Renal pelvis (tissue), 4 donors: ENCODE results near the gene CENPU. TPM values are rescaled to one million over a fixed set of nuclear protein-coding genes. Genes with fewer than 3 reads are reported as not detected.
"Not testable (repeated sequence)": the region's sequence is repeated elsewhere in the genome, so short reads cannot be mapped to it uniquely, and the experiment has no call there.

Source experiments
- DNase-seq: peaks from one replicate; pipeline ENCODE4 v3.0.0-alpha.2; 2013
- polyA plus RNA-seq, 3 donors: library from polyadenylated mRNA; unstranded; fragments of 120-200 nt; gene quantifications; one replicate each; pipeline ENCODE4 v1.2.1, GENCODE V29; 2013; ENCODE audit not compliant: insufficient read length in 3 of 3

CENPU gene
- polyA plus RNA-seq, 3 donors = 38.0 to 47.1 (median 43.1) TPM

- DNase-seq = no peak
Measured at GRCh38 chr4:184671101-184671500, 62.8 kb downstream of the CENPU start.

DNA sequence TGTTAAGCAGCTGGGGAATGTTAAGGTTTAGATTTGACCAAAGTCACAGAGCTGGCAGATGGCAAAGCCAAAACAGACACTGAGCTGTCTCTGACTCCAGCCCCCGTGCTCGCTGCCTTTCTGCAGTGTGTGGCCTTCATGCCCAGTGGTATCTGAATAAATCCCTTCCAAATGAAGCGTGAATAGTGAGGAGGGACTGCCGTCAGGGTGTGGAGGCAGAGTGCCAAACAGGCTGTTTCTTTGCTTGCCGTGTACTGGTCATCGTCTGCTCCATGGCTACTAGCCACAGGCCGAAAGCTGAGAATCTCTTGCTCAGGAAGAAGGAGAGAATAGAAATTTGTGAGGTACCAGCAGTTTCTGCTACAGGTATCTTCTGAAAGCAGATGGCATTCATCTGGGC is 64.6 kb downstream of the CENPU start:
- DNase-seq = no peak

DNA sequence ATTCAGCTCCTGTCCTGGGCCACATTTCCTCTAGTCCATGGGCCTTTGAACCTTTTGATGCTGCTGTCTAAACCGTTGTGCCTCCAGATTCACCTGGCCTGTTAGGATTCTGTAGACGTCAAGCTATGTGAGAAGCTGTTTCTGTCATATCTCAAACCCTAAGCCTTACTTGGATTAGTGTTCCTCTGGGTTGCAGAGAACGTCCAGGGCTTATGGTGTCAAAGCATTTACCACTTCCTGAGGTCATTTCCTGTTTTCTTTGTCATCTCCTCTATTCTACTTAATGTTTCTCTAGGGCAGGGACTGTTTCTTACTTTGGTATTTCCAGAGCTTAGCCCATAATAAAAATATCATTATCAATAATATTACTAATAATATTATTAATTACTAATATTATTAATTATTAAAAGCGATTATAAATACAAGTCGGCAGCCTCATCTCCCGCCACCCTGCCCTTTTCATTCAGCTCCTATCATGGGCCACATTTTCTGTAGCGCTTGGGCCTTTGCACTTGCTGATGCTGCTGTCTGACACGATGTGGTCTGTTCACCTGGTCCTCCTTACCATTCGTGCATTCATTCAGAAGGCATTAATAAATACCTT is 65.3 kb downstream of the CENPU start:
- DNase-seq = no peak

- no peak for DNase-seq
Measured at GRCh38 chr4:184668096-184668495, 65.8 kb downstream of the CENPU start.

DNA sequence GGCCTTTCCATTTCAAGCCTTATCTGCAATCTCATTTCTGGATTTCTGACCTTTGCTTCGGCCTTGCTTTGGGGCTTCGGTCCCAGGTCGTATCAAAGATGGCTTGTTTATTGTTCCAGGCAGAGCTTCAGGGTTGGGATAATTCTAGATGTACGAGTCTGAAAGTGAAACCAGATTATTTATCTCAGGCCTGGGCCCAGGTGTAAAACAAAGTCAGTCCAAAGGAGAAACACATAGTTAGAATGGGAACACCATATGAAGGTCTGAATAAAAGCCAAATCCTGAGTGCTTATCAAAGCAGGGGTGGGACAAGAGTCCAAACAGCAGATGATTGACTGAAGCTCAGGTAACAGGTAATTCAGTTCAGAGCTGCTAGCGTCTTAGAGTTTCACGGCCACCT is 67.2 kb downstream of the CENPU start:
- DNase-seq = no peak

- DNase-seq = no peak
Measured at GRCh38 chr4:184664445-184665210, 69.3 kb downstream of the CENPU start.

DNA sequence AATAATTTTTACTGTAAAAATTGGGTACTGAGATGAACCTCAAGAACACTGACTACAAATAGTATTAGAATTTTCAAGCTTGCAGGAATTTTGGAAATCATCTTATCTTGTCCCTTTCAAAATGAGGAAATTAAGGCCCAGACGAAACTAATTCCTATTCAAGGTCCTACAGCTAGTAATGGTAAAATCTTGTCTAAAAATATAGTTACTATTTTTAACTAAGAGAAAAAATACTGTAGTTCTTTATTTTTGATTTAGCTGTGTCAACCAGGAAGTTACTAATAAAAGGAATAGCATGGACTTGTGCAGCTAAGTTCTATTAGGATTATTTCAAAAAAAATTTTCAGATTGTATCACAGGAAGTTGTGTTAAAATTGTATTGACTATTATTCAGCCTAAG is 71.7 kb downstream of the CENPU start:
- DNase-seq = no peak

DNA sequence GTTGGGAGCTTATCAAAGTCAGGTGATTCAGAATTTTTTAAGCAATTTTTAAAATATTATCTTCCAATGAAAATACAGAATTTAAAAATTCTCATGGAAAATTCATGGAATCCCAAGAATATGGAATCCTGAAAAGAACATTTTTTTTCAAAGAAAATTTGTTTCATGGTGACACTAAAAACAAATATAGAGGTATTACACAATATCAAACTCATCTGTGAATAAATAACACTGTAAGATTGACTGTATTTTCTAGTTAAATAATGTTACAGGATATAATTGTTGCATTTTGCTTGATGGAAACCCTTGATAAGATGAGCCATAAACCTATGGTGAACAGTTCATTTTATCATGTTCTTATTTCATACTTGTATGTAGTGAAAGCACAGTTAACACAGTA is 72.9 kb downstream of the CENPU start:
- DNase-seq = no peak

DNA sequence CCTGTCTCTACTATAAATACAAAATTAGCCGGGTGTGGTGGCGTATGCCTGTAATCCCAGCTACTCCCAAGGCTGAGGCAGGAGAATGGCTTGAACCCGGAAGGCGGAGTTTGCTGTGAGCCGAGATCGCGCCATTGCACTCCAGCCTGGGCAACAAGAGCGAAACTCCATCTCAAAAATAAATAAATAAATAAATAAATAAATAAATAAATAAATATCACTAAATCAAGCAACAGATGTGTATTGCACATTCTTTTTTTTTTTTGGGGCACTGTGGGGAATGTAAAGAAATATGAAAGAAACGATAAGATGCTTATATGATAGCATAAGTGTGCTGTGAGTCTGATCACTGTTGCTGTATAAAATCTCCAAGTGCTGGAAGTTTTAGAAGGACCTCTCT is 76.1 kb downstream of the CENPU start:
- DNase-seq = not testable (repeated sequence)

- DNase-seq = no peak
Measured at GRCh38 chr4:184657144-184657543, 76.8 kb downstream of the CENPU start.

- no peak for DNase-seq
Measured at GRCh38 chr4:184655889-184656869, 77.7 kb downstream of the CENPU start.

GRCh38 chr4:184653650-184654049 is 80.2 kb downstream of the CENPU start:
- DNase-seq = no peak

- not testable (repeated sequence) for DNase-seq
Measured at GRCh38 chr4:184652681-184653080, 81.2 kb downstream of the CENPU start.

GRCh38 chr4:184651899-184652298 is 82.0 kb downstream of the CENPU start:
- no peak for DNase-seq

- peak; percentile 39 for DNase-seq
Measured at GRCh38 chr4:184649971-184650855, 83.7 kb downstream of the CENPU start.

GRCh38 chr4:184649026-184649970 is 84.6 kb downstream of the CENPU start, which contains the start of the genes CASP3 and PRIMPOL:
Gene CASP3, minus strand, starts transcription at chr4:184649447. Its CDS starts 10,994 bp downstream, at chr4:184638453.
Gene PRIMPOL, plus strand, starts transcription at chr4:184649738. Its CDS starts 7,403 bp downstream, at chr4:184657141.
- DNase-seq = peak; percentile 96

DNA sequence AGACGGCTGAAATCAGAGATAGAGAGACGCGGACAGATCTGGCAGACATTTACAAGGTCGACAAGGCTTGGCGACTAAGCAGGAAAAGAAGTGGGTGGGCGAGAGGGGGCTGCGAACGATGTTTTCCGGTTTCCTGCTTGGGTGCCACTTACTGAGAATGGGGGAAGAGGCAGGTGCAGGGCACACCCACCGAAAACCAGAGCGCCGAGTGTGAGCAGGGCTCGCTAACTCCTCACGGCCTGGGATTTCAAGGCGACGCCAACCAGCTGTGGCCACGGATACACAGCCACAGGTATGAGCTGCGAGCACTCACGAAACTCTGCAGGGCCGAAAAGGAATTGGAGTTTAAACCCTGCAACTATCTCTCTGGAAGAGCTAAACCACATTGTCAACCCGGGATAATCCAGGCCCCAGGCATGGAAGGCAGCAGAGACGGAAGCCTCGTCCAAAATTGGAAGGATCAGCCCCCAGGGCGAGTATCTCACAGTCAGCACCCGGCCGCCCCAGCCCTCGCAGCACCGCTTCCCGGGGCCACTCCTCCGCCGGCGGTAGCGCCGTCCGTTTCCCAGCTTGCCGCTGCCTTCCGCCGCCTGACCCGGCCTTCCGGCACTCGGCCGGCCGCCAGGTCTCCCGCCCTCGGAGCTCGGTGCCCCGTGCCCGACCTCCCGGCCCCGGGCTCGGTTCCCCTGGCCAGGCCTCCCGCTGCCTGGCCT is 85.4 kb downstream of the CENPU start:
- DNase-seq = peak; percentile 39

DNA sequence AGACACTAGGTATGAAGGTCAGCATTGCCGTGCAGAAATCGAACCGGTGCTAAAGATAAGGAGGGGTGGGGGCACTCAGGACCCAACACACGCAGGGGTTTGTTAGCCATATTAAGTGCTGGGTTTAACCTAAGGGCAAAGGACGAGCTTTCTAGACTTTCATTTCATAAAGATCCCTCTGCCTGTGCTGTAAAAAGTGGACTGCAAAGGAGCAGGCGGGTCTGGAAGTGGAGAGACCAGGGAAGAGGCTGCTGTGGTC is 85.9 kb downstream of the CENPU start:
- DNase-seq = no peak

DNA sequence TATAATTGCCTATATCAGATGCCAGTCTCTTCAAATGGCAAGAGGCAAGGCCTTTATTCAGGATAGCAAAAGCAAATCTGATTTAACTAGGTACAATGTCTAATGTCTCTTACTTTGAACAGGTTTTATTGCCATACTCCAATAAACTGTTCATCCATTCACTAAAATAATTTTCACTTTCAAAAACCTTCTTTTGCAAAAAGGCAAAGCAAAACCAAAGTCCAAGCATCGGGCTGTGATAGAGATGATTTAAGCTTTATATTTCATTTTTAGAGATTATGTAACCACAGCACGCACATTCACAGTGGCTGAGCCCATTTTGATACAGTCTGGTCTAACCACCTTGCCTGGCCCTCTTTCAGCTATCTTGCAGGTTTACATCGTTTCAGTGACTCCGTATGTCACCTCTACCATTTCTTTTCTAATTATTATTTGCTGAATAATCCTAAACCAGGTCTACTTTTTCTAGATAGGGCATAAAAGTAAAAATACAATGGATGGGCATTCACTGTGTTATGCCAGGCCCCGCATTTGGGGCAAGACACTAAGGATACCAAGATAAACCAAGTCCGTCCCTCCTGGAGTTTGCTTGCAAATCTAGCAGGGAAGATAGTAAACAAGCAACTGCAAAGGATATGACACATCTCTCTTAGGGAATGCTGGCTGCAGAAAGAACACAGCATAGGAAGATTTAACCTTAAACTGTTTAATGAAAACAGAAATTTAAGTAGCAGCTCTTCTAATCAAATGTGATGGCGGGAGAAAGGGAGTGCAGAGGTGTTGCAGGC is 86.4 kb downstream of the CENPU start:
- no peak for DNase-seq
